ENCODE results near the gene FHOD3.

Gene FHOD3

DNA sequence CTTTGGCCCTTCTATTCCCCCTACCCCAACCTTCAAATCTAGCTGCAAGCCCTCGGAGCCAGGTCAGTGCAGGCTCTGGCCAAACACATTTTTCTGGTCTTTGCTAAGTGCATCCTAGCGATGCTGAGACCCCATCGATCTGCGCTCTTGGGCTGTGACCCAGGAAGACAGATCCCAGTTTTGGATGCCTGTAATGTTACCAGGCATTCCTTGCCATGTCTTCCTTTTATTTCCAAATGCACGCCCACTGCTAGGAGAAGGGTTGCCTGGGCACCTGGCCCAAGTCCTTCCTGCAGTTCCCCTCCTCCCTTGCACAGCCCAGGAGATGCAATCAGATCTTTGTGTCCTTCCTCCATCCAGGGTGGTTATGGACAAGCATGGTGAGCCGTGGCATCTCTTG lies 406.6 kb downstream of the FHOD3 start:
- WGBS (ENCODE audit: extremely low coverage, insufficient coverage, low lambda C conversion rate) = no CpG with 5 or more reads among the region's 6 CpGs
- H3K23ac ChIP-seq (ENCODE audit: low read length) = no peak overlapping the region
- H3K27me3 ChIP-seq (ENCODE audit: insufficient read depth, low read length, poor library complexity) = no peaks in the 10 kb centered on the region
- H4K5ac ChIP-seq (ENCODE audit: low read length) = no peak overlapping the region
- no peak overlapping the region for H2AK5ac ChIP-seq (ENCODE audit: low read length)
- no peak for DNase-seq
- no peak overlapping the region for H2BK5ac ChIP-seq (ENCODE audit: low read length)
- no peak overlapping the region for H4K8ac ChIP-seq (ENCODE audit: low read depth, low read length)
- H3K4me1 ChIP-seq (ENCODE audit: control insufficient read depth, low read depth, low read length) = no peaks in the 10 kb centered on the region
- H3K56ac ChIP-seq (ENCODE audit: low read length) = no peak overlapping the region
- H3K4me2 ChIP-seq (ENCODE audit: low read length) = no peak overlapping the region
- no peak overlapping the region for H3K4me3 ChIP-seq (ENCODE audit: low read length)
- no peak overlapping the region for H3K18ac ChIP-seq (ENCODE audit: low read length)
- no peaks in the 10 kb centered on the region for H3K79me1 ChIP-seq (ENCODE audit: low read length)
- no peak overlapping the region for H2BK120ac ChIP-seq (ENCODE audit: low read depth, low read length)
- H3K36me3 ChIP-seq (ENCODE audit: control insufficient read depth, insufficient read depth, low read length) = no peaks in the 10 kb centered on the region
- no peak overlapping the region for H2BK15ac ChIP-seq (replicated peaks; ENCODE audit: low read depth)
- H3K9ac ChIP-seq (ENCODE audit: low read length) = no peak overlapping the region
- no peak overlapping the region for H3K27ac ChIP-seq (ENCODE audit: low read depth, low read length)
- H3K79me2 ChIP-seq (ENCODE audit: control insufficient read depth, insufficient read depth, low read length) = no peaks in the 10 kb centered on the region
- no peak overlapping the region for H3K4ac ChIP-seq (ENCODE audit: low read depth, low read length)

GRCh38 chr18:36706134-36706881 lies 408.8 kb downstream of the FHOD3 start:
- no peak overlapping the region for H3K56ac ChIP-seq (ENCODE audit: low read length)
- no peak overlapping the region for H3K4ac ChIP-seq (ENCODE audit: low read depth, low read length)
- no peaks in the 10 kb centered on the region for H3K79me1 ChIP-seq (ENCODE audit: low read length)
- no peak overlapping the region for H3K27ac ChIP-seq (ENCODE audit: low read depth, low read length)
- H3K4me1 ChIP-seq (ENCODE audit: control insufficient read depth, low read depth, low read length) = no peaks in the 10 kb centered on the region
- no peak overlapping the region for H2BK5ac ChIP-seq (ENCODE audit: low read length)
- WGBS (ENCODE audit: extremely low coverage, insufficient coverage, low lambda C conversion rate) = no CpG with 5 or more reads among the region's 8 CpGs
- H2BK15ac ChIP-seq (replicated peaks; ENCODE audit: low read depth) = no peak overlapping the region
- no peak overlapping the region for H4K8ac ChIP-seq (ENCODE audit: low read depth, low read length)
- no peak overlapping the region for H3K4me3 ChIP-seq (ENCODE audit: low read length)
- H3K4me2 ChIP-seq (ENCODE audit: low read length) = no peak overlapping the region
- no peak overlapping the region for H3K9ac ChIP-seq (ENCODE audit: low read length)
- H3K36me3 ChIP-seq (ENCODE audit: control insufficient read depth, insufficient read depth, low read length) = no peaks in the 10 kb centered on the region
- H3K23ac ChIP-seq (ENCODE audit: low read length) = no peak overlapping the region
- H3K27me3 ChIP-seq (ENCODE audit: insufficient read depth, low read length, poor library complexity) = no peaks in the 10 kb centered on the region
- DNase-seq = no peak
- no peak overlapping the region for H4K5ac ChIP-seq (ENCODE audit: low read length)
- H2BK120ac ChIP-seq (ENCODE audit: low read depth, low read length) = no peak overlapping the region
- H3K79me2 ChIP-seq (ENCODE audit: control insufficient read depth, insufficient read depth, low read length) = no peaks in the 10 kb centered on the region
- H2AK5ac ChIP-seq (ENCODE audit: low read length) = no peak overlapping the region
- no peak overlapping the region for H3K18ac ChIP-seq (ENCODE audit: low read length)

DNA sequence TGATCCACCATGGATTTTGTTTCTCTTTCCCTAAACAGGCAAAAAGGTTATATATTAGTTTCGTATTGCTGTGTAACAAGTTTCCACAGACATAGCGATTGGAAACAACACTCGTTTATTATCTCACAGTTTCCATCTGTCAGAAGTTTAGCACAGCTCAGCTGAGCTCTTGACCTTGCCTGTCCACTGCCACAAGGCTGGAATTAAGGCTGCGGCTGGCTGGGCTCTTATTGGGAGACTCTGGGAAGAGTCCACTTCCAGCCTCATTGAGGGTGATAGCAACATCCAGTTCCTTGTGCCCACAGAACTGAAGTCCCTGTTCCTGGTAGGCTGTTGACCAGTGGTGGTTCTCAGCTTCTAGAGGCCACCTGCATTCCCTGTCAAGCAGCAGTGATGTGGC lies 410.9 kb downstream of the FHOD3 start:
- Histone ChIP-seq H3K79me2 (ENCODE audit: control insufficient read depth, insufficient read depth, low read length) (no peaks in the 10 kb centered on the region), H4K8ac (ENCODE audit: low read depth, low read length) (no peak overlapping the region), H3K36me3 (ENCODE audit: control insufficient read depth, insufficient read depth, low read length) (no peaks in the 10 kb centered on the region), H2BK15ac (replicated peaks; ENCODE audit: low read depth) (no peak overlapping the region), H3K79me1 (ENCODE audit: low read length) (no peaks in the 10 kb centered on the region), H2BK120ac (ENCODE audit: low read depth, low read length) (no peak overlapping the region), H3K9ac (ENCODE audit: low read length) (no peak overlapping the region), H3K4me3 (ENCODE audit: low read length) (no peak overlapping the region), H2AK5ac (ENCODE audit: low read length) (no peak overlapping the region), H3K4ac (ENCODE audit: low read depth, low read length) (no peak overlapping the region), H4K5ac (ENCODE audit: low read length) (no peak overlapping the region), H3K56ac (ENCODE audit: low read length) (no peak overlapping the region), H2BK5ac (ENCODE audit: low read length) (no peak overlapping the region), H3K18ac (ENCODE audit: low read length) (no peak overlapping the region), H3K23ac (ENCODE audit: low read length) (no peak overlapping the region), H3K27me3 (ENCODE audit: insufficient read depth, low read length, poor library complexity) (no peaks in the 10 kb centered on the region), H3K27ac (ENCODE audit: low read depth, low read length) (no peak overlapping the region), H3K4me2 (ENCODE audit: low read length) (no peak overlapping the region), H3K4me1 (ENCODE audit: control insufficient read depth, low read depth, low read length) (no peaks in the 10 kb centered on the region)
- no peak for DNase-seq
- no CpG with 5 or more reads among the region's 4 CpGs for WGBS (ENCODE audit: extremely low coverage, insufficient coverage, low lambda C conversion rate)

DNA sequence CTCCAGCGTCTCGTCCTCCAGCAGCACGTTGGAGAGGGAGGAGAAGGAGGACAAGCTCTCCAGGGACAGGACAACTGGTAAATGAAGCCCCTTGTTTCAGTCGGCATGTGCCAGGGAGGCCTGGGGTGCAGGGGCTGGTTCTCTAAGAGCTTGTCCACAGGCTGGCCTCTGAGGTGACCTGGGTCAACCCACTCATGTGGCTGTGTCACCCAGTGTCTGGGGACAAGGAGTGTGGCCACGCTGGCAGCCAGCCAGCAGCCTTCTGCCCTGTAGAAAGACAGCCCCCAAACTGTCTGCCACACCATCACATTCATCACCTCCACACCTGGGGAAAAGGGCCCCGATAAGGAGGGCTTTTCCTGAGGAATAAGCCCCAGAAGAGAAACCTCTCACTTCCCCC lies 411.8 kb downstream of the FHOD3 start:
- H2BK15ac ChIP-seq (replicated peaks; ENCODE audit: low read depth) = no peak overlapping the region
- H2BK120ac ChIP-seq (ENCODE audit: low read depth, low read length) = no peak overlapping the region
- H3K56ac ChIP-seq (ENCODE audit: low read length) = no peak overlapping the region
- no peak overlapping the region for H4K8ac ChIP-seq (ENCODE audit: low read depth, low read length)
- H3K79me1 ChIP-seq (ENCODE audit: low read length) = no peaks in the 10 kb centered on the region
- no peak overlapping the region for H3K4ac ChIP-seq (ENCODE audit: low read depth, low read length)
- no peaks in the 10 kb centered on the region for H3K79me2 ChIP-seq (ENCODE audit: control insufficient read depth, insufficient read depth, low read length)
- H3K27me3 ChIP-seq (ENCODE audit: insufficient read depth, low read length, poor library complexity) = no peaks in the 10 kb centered on the region
- no peak overlapping the region for H3K23ac ChIP-seq (ENCODE audit: low read length)
- H3K27ac ChIP-seq (ENCODE audit: low read depth, low read length) = no peak overlapping the region
- H4K5ac ChIP-seq (ENCODE audit: low read length) = no peak overlapping the region
- no peak overlapping the region for H3K18ac ChIP-seq (ENCODE audit: low read length)
- H2AK5ac ChIP-seq (ENCODE audit: low read length) = no peak overlapping the region
- no CpG with 5 or more reads among the region's 6 CpGs for WGBS (ENCODE audit: extremely low coverage, insufficient coverage, low lambda C conversion rate)
- H3K4me2 ChIP-seq (ENCODE audit: low read length) = no peak overlapping the region
- H3K4me1 ChIP-seq (ENCODE audit: control insufficient read depth, low read depth, low read length) = no peaks in the 10 kb centered on the region
- H3K4me3 ChIP-seq (ENCODE audit: low read length) = no peak overlapping the region
- H3K36me3 ChIP-seq (ENCODE audit: control insufficient read depth, insufficient read depth, low read length) = no peaks in the 10 kb centered on the region
- DNase-seq = no peak
- H2BK5ac ChIP-seq (ENCODE audit: low read length) = no peak overlapping the region
- H3K9ac ChIP-seq (ENCODE audit: low read length) = no peak overlapping the region

GRCh38 chr18:36711014-36711725 lies 413.7 kb downstream of the FHOD3 start:
- Histone ChIP-seq H3K4me1 (ENCODE audit: control insufficient read depth, low read depth, low read length) (no peaks in the 10 kb centered on the region), H3K18ac (ENCODE audit: low read length) (no peak overlapping the region), H3K56ac (ENCODE audit: low read length) (no peak overlapping the region), H2BK5ac (ENCODE audit: low read length) (no peak overlapping the region), H3K9ac (ENCODE audit: low read length) (no peak overlapping the region), H4K8ac (ENCODE audit: low read depth, low read length) (no peak overlapping the region), H3K79me1 (ENCODE audit: low read length) (no peaks in the 10 kb centered on the region), H3K27me3 (ENCODE audit: insufficient read depth, low read length, poor library complexity) (no peaks in the 10 kb centered on the region), H3K27ac (ENCODE audit: low read depth, low read length) (no peak overlapping the region), H2BK15ac (replicated peaks; ENCODE audit: low read depth) (no peak overlapping the region), H3K79me2 (ENCODE audit: control insufficient read depth, insufficient read depth, low read length) (no peaks in the 10 kb centered on the region), H2BK120ac (ENCODE audit: low read depth, low read length) (no peak overlapping the region), H4K5ac (ENCODE audit: low read length) (no peak overlapping the region), H3K4me3 (ENCODE audit: low read length) (no peak overlapping the region), H3K4me2 (ENCODE audit: low read length) (no peak overlapping the region), H2AK5ac (ENCODE audit: low read length) (no peak overlapping the region), H3K23ac (ENCODE audit: low read length) (no peak overlapping the region), H3K4ac (ENCODE audit: low read depth, low read length) (no peak overlapping the region), H3K36me3 (ENCODE audit: control insufficient read depth, insufficient read depth, low read length) (no peaks in the 10 kb centered on the region)
- WGBS (ENCODE audit: extremely low coverage, insufficient coverage, low lambda C conversion rate) = no CpG with 5 or more reads among the region's 6 CpGs
- no peak for DNase-seq
